Measurements from ENCODE around the gene TCF3.

DNA sequence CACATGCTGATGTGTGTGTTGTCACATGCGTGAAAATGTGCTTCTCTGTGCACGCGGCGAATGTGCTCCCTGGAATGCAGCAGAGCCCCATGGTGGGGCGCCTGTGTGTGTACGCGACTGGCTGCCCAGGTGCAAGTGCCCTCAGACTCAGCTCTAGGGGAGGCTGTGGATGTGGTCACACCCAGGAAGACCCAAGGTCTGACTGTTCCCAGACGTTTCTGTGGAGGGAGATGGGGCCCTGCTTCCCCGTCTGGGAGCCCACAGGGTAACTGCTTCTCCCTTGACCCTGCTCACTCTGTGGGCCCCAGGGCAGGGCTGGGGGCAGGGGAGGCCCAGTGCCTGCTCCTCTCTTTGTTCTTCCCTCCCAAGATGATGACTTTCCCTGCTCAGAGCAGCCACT is 39.3 kb downstream of the TCF3 start:
- TF ChIP-seq, protein P1, sequence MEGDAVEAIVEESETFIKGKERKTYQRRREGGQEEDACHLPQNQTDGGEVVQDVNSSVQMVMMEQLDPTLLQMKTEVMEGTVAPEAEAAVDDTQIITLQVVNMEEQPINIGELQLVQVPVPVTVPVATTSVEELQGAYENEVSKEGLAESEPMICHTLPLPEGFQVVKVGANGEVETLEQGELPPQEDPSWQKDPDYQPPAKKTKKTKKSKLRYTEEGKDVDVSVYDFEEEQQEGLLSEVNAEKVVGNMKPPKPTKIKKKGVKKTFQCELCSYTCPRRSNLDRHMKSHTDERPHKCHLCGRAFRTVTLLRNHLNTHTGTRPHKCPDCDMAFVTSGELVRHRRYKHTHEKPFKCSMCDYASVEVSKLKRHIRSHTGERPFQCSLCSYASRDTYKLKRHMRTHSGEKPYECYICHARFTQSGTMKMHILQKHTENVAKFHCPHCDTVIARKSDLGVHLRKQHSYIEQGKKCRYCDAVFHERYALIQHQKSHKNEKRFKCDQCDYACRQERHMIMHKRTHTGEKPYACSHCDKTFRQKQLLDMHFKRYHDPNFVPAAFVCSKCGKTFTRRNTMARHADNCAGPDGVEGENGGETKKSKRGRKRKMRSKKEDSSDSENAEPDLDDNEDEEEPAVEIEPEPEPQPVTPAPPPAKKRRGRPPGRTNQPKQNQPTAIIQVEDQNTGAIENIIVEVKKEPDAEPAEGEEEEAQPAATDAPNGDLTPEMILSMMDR (conservative IDR thresholded peaks at IDR 0.05; ENCODE audit: low read length) = no peak
- no peak for TF ChIP-seq EZH2phosphoT487 (IDR thresholded peaks at IDR 0.05; ENCODE audit: borderline replicate concordance)
